HEK293 (cell line): ENCODE data around the gene AAK1.

Experiments
- CTCF ChIA-PET: fragments of 350-600 bp; formaldehyde crosslinking; extraction: SDS; loops from one replicate; lab custom pipeline; 2021; ENCODE audit warnings: antibody characterized with exemption; lab: Yijun Ruan, JAX
- POLR2A ChIA-PET: fragments of 300-600 bp; formaldehyde crosslinking; extraction: SDS; loops from one replicate; lab custom pipeline; 2020; ENCODE audit warnings: antibody characterized with exemption, inconsistent platforms; lab: Yijun Ruan, JAX
- H3K27ac ChIP-seq: fragments of 200-500 bp; sonication (Bioruptor generic); 2 replicates; pipeline ENCODE4 v1.5.1; 2014; ENCODE audit warnings: low read depth, low read length, control low read depth, inconsistent platforms; ENCODE audit errors: extremely low read depth
- H3K36me3 ChIP-seq, 2 experiments: fragments of 200-500 bp in 1 of 2; sonication (Bioruptor generic) in 1 of 2; 1 replicate in 1 of 2; 2 replicates in 1 of 2; pipeline ENCODE4 v1.5.1; 2014 to 2017; ENCODE audit warnings: inconsistent platforms in 2 of 2, low read length in 2 of 2; ENCODE audit not compliant: control insufficient read depth in 2 of 2, insufficient read depth in 1 of 2
- H3K4me1 ChIP-seq: fragments of 200-500 bp; sonication (Bioruptor generic); 2 replicates; pipeline ENCODE4 v1.5.1; 2014; ENCODE audit warnings: mild to moderate bottlenecking, low read length, inconsistent platforms; ENCODE audit not compliant: control insufficient read depth, insufficient read depth
- H3K4me3 ChIP-seq: 2 replicates; pipeline ENCODE4 v1.5.1; 2011; ENCODE audit warnings: low read depth, mild to moderate bottlenecking, control low read depth, low read length, moderate library complexity
- H3K9me3 ChIP-seq: fragments of 200-500 bp; sonication (Bioruptor generic); 2 replicates; pipeline ENCODE4 v1.5.1; 2014; ENCODE audit warnings: low read depth, low read length, inconsistent platforms; ENCODE audit not compliant: control insufficient read depth, insufficient read depth
- GLI4 ChIP-seq: fragments of 450-650 bp; formaldehyde crosslinking; IDR thresholded peaks from 2 replicates; pipeline ENCODE4 v1.5.1; 2016; ENCODE audit warnings: missing biosample characterization, missing genetic modification characterization
- KLF16 ChIP-seq: fragments of 450-650 bp; formaldehyde crosslinking; IDR thresholded peaks from 2 replicates; pipeline ENCODE4 v1.5.1; 2017; ENCODE audit warnings: missing biosample characterization, missing genetic modification characterization
- SALL2 ChIP-seq: fragments of 450-650 bp; formaldehyde crosslinking; IDR thresholded peaks from 2 replicates; pipeline ENCODE4 v1.5.0; 2017; ENCODE audit warnings: missing biosample characterization, mild to moderate bottlenecking, missing genetic modification characterization, borderline replicate concordance
- ZFP37 ChIP-seq: fragments of 450-650 bp; formaldehyde crosslinking; IDR thresholded peaks from 2 replicates; pipeline ENCODE4 v1.5.1; 2016; ENCODE audit warnings: missing biosample characterization, missing genetic modification characterization
- ZNF10 ChIP-seq: fragments of 450-650 bp; formaldehyde crosslinking; IDR thresholded peaks from 2 replicates; pipeline ENCODE4 v1.5.1; 2017; ENCODE audit warnings: missing biosample characterization, missing genetic modification characterization
- ZNF132 ChIP-seq: fragments of 450-650 bp; formaldehyde crosslinking; IDR thresholded peaks from 2 replicates; pipeline ENCODE4 v1.5.1; 2017; ENCODE audit warnings: missing biosample characterization, missing genetic modification characterization, borderline replicate concordance
- ZNF239 ChIP-seq: fragments of 450-650 bp; formaldehyde crosslinking; IDR thresholded peaks from 2 replicates; pipeline ENCODE4 v1.5.1; 2016; ENCODE audit warnings: missing biosample characterization, missing genetic modification characterization
- ZNF266 ChIP-seq: fragments of 450-650 bp; formaldehyde crosslinking; IDR thresholded peaks from 2 replicates; pipeline ENCODE4 v1.5.1; 2016; ENCODE audit warnings: missing biosample characterization, missing genetic modification characterization, low read depth
- ZNF426 ChIP-seq: fragments of 450-650 bp; formaldehyde crosslinking; IDR thresholded peaks from 2 replicates; pipeline ENCODE4 v1.5.1; 2017; ENCODE audit warnings: missing biosample characterization, missing genetic modification characterization, mild to moderate bottlenecking, inconsistent platforms, moderate library complexity
- ZNF433 ChIP-seq: fragments of 450-650 bp; formaldehyde crosslinking; IDR thresholded peaks from 2 replicates; pipeline ENCODE4 v1.5.1; 2016; ENCODE audit warnings: missing biosample characterization, missing genetic modification characterization, low read depth
- ZNF510 ChIP-seq: fragments of 450-650 bp; formaldehyde crosslinking; IDR thresholded peaks from 2 replicates; pipeline ENCODE4 v1.5.1; 2018; ENCODE audit warnings: mild to moderate bottlenecking, missing genetic modification characterization, missing biosample characterization; ENCODE audit not compliant: insufficient replicate concordance
- ZNF521 ChIP-seq: fragments of 450-650 bp; formaldehyde crosslinking; IDR thresholded peaks from 2 replicates; pipeline ENCODE4 v1.5.1; 2017; ENCODE audit warnings: missing biosample characterization, mild to moderate bottlenecking, missing genetic modification characterization
- ZNF629 ChIP-seq: fragments of 450-650 bp; formaldehyde crosslinking; IDR thresholded peaks from 2 replicates; pipeline ENCODE4 v1.5.1; 2017; ENCODE audit warnings: missing biosample characterization, missing genetic modification characterization
- ZNF677 ChIP-seq: fragments of 450-650 bp; IDR thresholded peaks from 2 replicates; pipeline ENCODE4 v1.5.0; 2018; ENCODE audit warnings: missing biosample characterization, mild to moderate bottlenecking, missing genetic modification characterization, moderate library complexity
- ZNF701 ChIP-seq: fragments of 450-650 bp; formaldehyde crosslinking; IDR thresholded peaks from 2 replicates; pipeline ENCODE4 v1.5.1; 2016; ENCODE audit warnings: missing biosample characterization, missing genetic modification characterization
- ZNF837 ChIP-seq: fragments of 450-650 bp; formaldehyde crosslinking; IDR thresholded peaks from 2 replicates; pipeline ENCODE4 v1.5.1; 2016; ENCODE audit warnings: missing biosample characterization, missing genetic modification characterization
- TF ChIP-seq, protein P1 (sequence below): fragments of 450-650 bp; IDR thresholded peaks from 2 replicates; pipeline ENCODE4 v1.5.1; 2018; ENCODE audit warnings: missing biosample characterization, mild to moderate bottlenecking, missing genetic modification characterization
- TF ChIP-seq, protein P2 (sequence below): fragments of 450-650 bp; formaldehyde crosslinking; IDR thresholded peaks from 2 replicates; pipeline ENCODE4 v1.5.1; 2016; ENCODE audit warnings: missing biosample characterization, missing genetic modification characterization
- TF ChIP-seq, protein P3 (sequence below): fragments of 450-650 bp; IDR thresholded peaks from 2 replicates; pipeline ENCODE4 v1.5.1; 2018; ENCODE audit warnings: missing biosample characterization, missing genetic modification characterization

The AAK1 gene

DNA sequence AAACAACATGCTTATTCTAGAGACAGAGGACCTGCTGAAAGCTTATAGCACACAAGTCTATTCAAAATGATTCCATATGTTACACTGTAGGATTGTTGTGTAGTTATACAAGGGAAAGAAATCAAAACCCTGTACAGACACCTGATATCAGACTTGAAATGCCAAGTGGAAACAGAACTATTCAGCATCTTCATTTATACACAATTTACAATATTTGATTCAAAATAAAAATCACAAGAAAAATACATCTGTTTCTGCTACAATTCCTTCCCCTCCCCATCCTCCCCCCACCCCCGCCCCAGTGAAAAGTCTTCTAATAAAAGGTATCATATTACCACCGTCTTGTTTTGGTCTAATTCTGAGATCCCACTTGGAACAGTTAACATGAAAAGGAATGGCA lies 168.9 kb downstream of the AAK1 start:
- CTCF ChIA-PET, result interaction anchor here (0.7 kb wide), 1 partner anchor 97 kb away, joined by 3 read pairs; no protein-coding TSS in a partner anchor
- Histone ChIP-seq H3K36me3 (no peaks in the 10 kb centered on the region; a peak in 1 of 3 replicates), H3K9me3 (no peaks in the 10 kb centered on the region)
- TF ChIP-seq, protein P1, sequence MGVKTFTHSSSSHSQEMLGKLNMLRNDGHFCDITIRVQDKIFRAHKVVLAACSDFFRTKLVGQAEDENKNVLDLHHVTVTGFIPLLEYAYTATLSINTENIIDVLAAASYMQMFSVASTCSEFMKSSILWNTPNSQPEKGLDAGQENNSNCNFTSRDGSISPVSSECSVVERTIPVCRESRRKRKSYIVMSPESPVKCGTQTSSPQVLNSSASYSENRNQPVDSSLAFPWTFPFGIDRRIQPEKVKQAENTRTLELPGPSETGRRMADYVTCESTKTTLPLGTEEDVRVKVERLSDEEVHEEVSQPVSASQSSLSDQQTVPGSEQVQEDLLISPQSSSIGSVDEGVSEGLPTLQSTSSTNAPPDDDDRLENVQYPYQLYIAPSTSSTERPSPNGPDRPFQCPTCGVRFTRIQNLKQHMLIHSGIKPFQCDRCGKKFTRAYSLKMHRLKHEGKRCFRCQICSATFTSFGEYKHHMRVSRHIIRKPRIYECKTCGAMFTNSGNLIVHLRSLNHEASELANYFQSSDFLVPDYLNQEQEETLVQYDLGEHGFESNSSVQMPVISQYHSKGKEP (tag by site-specific recombination), result no peak
- TF ChIP-seq, protein P2, sequence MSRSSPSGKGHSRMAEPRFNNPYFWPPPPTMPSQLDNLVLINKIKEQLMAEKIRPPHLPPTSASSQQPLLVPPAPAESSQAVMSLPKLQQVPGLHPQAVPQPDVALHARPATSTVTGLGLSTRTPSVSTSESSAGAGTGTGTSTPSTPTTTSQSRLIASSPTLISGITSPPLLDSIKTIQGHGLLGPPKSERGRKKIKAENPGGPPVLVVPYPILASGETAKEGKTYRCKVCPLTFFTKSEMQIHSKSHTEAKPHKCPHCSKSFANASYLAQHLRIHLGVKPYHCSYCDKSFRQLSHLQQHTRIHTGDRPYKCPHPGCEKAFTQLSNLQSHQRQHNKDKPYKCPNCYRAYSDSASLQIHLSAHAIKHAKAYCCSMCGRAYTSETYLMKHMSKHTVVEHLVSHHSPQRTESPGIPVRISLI (tag by site-specific recombination), result no peak
- TF ChIP-seq ZNF426 (tag by site-specific recombination) (no peak), KLF16 (tag by site-specific recombination) (no peak), SALL2 (tag by site-specific recombination) (no peak), ZNF10 (tag by site-specific recombination) (no peak), ZFP37 (tag by site-specific recombination) (no peak)
- TF ChIP-seq, all 188 proteins: peak for 0
- H3K27ac ChIP-seq, result no peak overlapping the region
- H3K4me1 ChIP-seq, result no peaks in the 10 kb centered on the region
- no peak overlapping the region for H3K4me3 ChIP-seq
- POLR2A ChIA-PET, result interaction anchor here (0.7 kb wide), 1 partner anchor 14 kb away, joined by 4 read pairs; no protein-coding TSS in a partner anchor

DNA sequence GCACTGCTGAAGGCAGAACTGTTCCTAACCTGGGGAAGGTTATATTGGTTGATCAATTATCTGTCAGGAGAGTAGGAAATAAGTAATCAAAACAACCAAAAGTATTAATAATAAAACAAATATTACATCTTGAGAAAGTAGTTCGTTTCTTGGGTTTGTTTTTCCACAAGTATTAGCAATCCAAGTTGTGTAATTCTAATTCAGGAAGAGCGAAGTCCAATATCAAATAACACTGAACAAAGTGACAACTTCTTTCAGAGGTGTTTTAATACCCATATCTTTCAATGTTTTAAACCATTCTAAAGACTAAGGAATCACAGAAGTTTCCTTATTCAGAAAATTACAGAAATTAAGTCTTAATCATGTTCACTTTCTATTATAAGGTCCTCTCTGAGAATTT lies 171.7 kb downstream of the AAK1 start:
- no peak overlapping the region for H3K27ac ChIP-seq
- no peak for TF ChIP-seq ZNF433 (tag by site-specific recombination)
- no peak for TF ChIP-seq ZNF837
- TF ChIP-seq, protein P3, sequence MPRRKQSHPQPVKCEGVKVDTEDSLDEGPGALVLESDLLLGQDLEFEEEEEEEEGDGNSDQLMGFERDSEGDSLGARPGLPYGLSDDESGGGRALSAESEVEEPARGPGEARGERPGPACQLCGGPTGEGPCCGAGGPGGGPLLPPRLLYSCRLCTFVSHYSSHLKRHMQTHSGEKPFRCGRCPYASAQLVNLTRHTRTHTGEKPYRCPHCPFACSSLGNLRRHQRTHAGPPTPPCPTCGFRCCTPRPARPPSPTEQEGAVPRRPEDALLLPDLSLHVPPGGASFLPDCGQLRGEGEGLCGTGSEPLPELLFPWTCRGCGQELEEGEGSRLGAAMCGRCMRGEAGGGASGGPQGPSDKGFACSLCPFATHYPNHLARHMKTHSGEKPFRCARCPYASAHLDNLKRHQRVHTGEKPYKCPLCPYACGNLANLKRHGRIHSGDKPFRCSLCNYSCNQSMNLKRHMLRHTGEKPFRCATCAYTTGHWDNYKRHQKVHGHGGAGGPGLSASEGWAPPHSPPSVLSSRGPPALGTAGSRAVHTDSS (tag by site-specific recombination), result no peak
- no peak for TF ChIP-seq ZNF629 (tag by site-specific recombination)
- TF ChIP-seq ZNF521, result no peak
- TF ChIP-seq ZNF266 (tag by site-specific recombination), result no peak
- no peak for TF ChIP-seq ZNF677 (tag by site-specific recombination)
- TF ChIP-seq ZNF510 (tag by site-specific recombination), result no peak
- no peak for TF ChIP-seq GLI4
- no peak overlapping the region for H3K4me3 ChIP-seq
- ChIA-PET CTCF (interaction anchor here (0.8 kb wide), 1 partner anchor 1717 kb away, joined by 3 read pairs; no protein-coding TSS in a partner anchor), POLR2A (no interaction called here)
- H3K36me3 ChIP-seq, result peaks cover 0 to under 1% of the 10 kb centered on the region in 2 experiments; a peak in 1 of 3 replicates
- H3K4me1 ChIP-seq, result no peaks in the 10 kb centered on the region
- no peaks in the 10 kb centered on the region for H3K9me3 ChIP-seq

DNA sequence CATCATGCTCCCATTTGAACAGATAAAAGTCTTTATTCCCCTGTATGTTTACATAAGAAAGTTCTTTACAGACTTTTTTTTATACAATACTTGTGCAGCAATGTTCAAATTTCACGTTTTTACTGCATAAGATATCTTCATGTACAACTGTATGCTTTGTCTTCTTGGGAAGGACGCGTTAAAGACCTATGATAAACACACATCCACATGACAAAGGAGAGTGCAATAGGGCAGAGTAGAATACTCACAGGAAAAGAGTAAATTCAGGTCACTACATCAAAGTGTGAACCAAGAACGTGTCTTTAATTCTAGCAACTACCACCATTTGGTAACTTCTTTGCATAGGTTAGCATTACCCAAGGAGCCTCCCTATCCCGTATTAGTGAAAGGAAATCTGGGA lies 172.6 kb downstream of the AAK1 start:
- POLR2A ChIA-PET, result no interaction called here
- Histone ChIP-seq H3K4me1 (no peaks in the 10 kb centered on the region), H3K9me3 (no peaks in the 10 kb centered on the region), H3K36me3 (peaks cover 0 to 9% of the 10 kb centered on the region in 2 experiments; a peak in 1 of 3 replicates), H3K27ac (no peak overlapping the region), H3K4me3 (no peak overlapping the region)
- no peak for TF ChIP-seq ZNF837
- no peak for TF ChIP-seq ZNF701
- no peak for TF ChIP-seq ZNF239
- no peak for TF ChIP-seq ZNF132
- CTCF ChIA-PET, result no interaction called here
